HEK293 (cell line): ENCODE data around the gene AFF1.

Source experiments
- REPIN1 ChIP-seq: fragments of 450-650 bp; formaldehyde crosslinking; IDR thresholded peaks from 2 replicates; pipeline ENCODE4 v1.5.1; 2017; ENCODE audit warnings: missing biosample characterization, missing genetic modification characterization, low read depth
- ZNF10 ChIP-seq: fragments of 450-650 bp; formaldehyde crosslinking; IDR thresholded peaks from 2 replicates; pipeline ENCODE4 v1.5.1; 2017; ENCODE audit warnings: missing biosample characterization, missing genetic modification characterization
- ZNF239 ChIP-seq: fragments of 450-650 bp; formaldehyde crosslinking; IDR thresholded peaks from 2 replicates; pipeline ENCODE4 v1.5.1; 2016; ENCODE audit warnings: missing biosample characterization, missing genetic modification characterization
- ZNF292 ChIP-seq: fragments of 450-650 bp; formaldehyde crosslinking; IDR thresholded peaks from 2 replicates; pipeline ENCODE4 v1.5.1; 2016; ENCODE audit warnings: low read depth, missing biosample characterization, missing genetic modification characterization, borderline replicate concordance
- ZNF521 ChIP-seq: fragments of 450-650 bp; formaldehyde crosslinking; IDR thresholded peaks from 2 replicates; pipeline ENCODE4 v1.5.1; 2017; ENCODE audit warnings: missing biosample characterization, mild to moderate bottlenecking, missing genetic modification characterization
- ZNF664 ChIP-seq: fragments of 450-650 bp; formaldehyde crosslinking; IDR thresholded peaks from 2 replicates; pipeline ENCODE4 v1.5.1; 2016; ENCODE audit warnings: missing biosample characterization, missing genetic modification characterization
- TF ChIP-seq, protein P1 (sequence below): fragments of 450-650 bp; formaldehyde crosslinking; IDR thresholded peaks from 2 replicates; pipeline ENCODE4 v1.5.1; 2016; ENCODE audit warnings: missing biosample characterization, missing genetic modification characterization
- TF ChIP-seq, protein P2 (sequence below): fragments of 450-650 bp; formaldehyde crosslinking; IDR thresholded peaks from 2 replicates; pipeline ENCODE4 v1.5.1; 2016; ENCODE audit warnings: missing biosample characterization, missing genetic modification characterization

DNA sequence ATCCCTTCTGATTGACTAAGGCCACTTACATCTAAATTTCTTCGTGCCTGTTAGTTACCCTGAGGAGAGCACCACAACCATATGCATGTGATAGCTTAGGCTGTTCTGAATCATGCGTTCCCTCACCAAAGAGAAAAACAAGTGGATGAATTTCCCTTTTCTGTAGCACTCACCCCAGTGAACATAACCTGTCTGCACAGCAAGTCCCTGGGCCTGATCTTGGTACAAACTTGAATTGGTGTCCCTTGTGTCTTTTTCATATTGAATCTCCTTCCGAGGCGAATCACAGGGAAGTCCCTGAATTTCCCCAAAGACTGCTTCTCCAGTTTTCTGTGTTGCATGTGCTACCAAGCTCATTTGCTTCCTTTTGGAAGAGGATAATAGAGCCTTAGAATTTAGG lies 185.2 kb downstream of the AFF1 start:
- TF ChIP-seq ZNF664 (tag by site-specific recombination): no peak
- TF ChIP-seq ZNF239 (tag by site-specific recombination): no peak
- no peak for TF ChIP-seq REPIN1 (tag by site-specific recombination)
- no peak for TF ChIP-seq ZNF10 (tag by site-specific recombination)
- no peak for TF ChIP-seq ZNF292 (tag by site-specific recombination)
- TF ChIP-seq ZNF521 (tag by site-specific recombination): no peak
- TF ChIP-seq, protein P1, sequence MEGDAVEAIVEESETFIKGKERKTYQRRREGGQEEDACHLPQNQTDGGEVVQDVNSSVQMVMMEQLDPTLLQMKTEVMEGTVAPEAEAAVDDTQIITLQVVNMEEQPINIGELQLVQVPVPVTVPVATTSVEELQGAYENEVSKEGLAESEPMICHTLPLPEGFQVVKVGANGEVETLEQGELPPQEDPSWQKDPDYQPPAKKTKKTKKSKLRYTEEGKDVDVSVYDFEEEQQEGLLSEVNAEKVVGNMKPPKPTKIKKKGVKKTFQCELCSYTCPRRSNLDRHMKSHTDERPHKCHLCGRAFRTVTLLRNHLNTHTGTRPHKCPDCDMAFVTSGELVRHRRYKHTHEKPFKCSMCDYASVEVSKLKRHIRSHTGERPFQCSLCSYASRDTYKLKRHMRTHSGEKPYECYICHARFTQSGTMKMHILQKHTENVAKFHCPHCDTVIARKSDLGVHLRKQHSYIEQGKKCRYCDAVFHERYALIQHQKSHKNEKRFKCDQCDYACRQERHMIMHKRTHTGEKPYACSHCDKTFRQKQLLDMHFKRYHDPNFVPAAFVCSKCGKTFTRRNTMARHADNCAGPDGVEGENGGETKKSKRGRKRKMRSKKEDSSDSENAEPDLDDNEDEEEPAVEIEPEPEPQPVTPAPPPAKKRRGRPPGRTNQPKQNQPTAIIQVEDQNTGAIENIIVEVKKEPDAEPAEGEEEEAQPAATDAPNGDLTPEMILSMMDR (tag by site-specific recombination): no peak
- TF ChIP-seq, protein P2, sequence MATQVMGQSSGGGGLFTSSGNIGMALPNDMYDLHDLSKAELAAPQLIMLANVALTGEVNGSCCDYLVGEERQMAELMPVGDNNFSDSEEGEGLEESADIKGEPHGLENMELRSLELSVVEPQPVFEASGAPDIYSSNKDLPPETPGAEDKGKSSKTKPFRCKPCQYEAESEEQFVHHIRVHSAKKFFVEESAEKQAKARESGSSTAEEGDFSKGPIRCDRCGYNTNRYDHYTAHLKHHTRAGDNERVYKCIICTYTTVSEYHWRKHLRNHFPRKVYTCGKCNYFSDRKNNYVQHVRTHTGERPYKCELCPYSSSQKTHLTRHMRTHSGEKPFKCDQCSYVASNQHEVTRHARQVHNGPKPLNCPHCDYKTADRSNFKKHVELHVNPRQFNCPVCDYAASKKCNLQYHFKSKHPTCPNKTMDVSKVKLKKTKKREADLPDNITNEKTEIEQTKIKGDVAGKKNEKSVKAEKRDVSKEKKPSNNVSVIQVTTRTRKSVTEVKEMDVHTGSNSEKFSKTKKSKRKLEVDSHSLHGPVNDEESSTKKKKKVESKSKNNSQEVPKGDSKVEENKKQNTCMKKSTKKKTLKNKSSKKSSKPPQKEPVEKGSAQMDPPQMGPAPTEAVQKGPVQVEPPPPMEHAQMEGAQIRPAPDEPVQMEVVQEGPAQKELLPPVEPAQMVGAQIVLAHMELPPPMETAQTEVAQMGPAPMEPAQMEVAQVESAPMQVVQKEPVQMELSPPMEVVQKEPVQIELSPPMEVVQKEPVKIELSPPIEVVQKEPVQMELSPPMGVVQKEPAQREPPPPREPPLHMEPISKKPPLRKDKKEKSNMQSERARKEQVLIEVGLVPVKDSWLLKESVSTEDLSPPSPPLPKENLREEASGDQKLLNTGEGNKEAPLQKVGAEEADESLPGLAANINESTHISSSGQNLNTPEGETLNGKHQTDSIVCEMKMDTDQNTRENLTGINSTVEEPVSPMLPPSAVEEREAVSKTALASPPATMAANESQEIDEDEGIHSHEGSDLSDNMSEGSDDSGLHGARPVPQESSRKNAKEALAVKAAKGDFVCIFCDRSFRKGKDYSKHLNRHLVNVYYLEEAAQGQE: no peak
